ENCODE measurements around the gene IL1F10. TPM values are rescaled to one million over a fixed set of nuclear protein-coding genes. Genes with fewer than 3 reads are reported as not detected.

Gene IL1F10
- total and polyA plus RNA-seq, 10 of the 15 experiments (the other 5 are each of a cell fraction or from before 2014, with no cell fraction given): not detected

DNA sequence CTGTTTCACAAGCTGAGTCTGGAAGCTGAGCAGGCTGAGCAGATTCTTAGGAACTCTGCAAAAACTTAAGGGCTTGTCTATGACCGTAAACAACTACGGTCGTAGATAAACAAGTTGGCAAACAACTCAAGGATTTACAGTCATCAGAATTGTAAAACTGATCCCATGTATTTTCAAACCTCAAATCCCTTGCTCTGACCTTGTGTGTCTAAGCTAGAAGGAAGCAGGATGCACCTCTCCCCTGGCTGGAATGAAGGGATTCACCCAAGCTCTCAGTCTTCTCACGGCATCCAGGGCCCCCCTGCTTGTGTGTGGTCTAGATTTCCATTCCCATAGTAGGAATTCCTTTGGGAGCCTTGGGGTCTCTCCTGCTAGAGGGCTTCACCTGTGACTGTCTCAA lies 47.2 kb downstream of the IL1F10 start:
- intact Hi-C loops (cut with micrococcal nuclease; ENCODE audit: unreplicated experiment): no loop called here
- Histone ChIP-seq H2AFZ (ENCODE audit: control insufficient read depth, low read depth, low read length) (no peak overlapping the region), H4K20me1 (ENCODE audit: control insufficient read depth, insufficient read depth) (no peaks in the 10 kb centered on the region), H3K4me1 (ENCODE audit: control insufficient read depth, insufficient read depth, low read length) (peaks cover 13% of the 10 kb centered on the region), H3K4me2 (ENCODE audit: control insufficient read depth, insufficient read depth) (no peak overlapping the region), H3K9me3 (replicated peaks; ENCODE audit: control insufficient read depth, insufficient read depth, low read length) (no peaks in the 10 kb centered on the region), H3K9ac (ENCODE audit: control insufficient read depth, insufficient read depth, low read length) (no peak overlapping the region), H3K36me3 (ENCODE audit: control insufficient read depth in 2 of 2, insufficient read depth in 2 of 2, low read length in 1 of 2) (no peaks in the 10 kb centered on the region), H3K27ac (ENCODE audit: control insufficient read depth, insufficient read depth) (no peak overlapping the region), H3K27me3 (replicated peaks in 1 of 2; ENCODE audit: control insufficient read depth in 2 of 2, insufficient read depth in 2 of 2, low read length in 1 of 2) (no peaks in the 10 kb centered on the region), H3K4me3 (no peak overlapping the region), H3K79me2 (ENCODE audit: control insufficient read depth, insufficient read depth, low read length) (no peaks in the 10 kb centered on the region)
- POLR2A ChIA-PET: interaction anchor here (1.0 kb wide), 1 partner anchor 16 kb away, joined by 5 read pairs; no protein-coding TSS in a partner anchor
- FAIRE-seq (no peak), ATAC-seq (no peak), DNase-seq (ENCODE audit: low read depth, low spot score) (no peak)
- RAD21 ChIA-PET (ENCODE audit: unreplicated experiment): no interaction called here
- CTCF ChIA-PET: interaction anchor here (0.6 to 4.2 kb wide), 3 partner anchors 17 to 275 kb away, joined by 3 to 30 read pairs (median 4); no protein-coding TSS in a partner anchor
- in situ Hi-C loops (cut with MboI): no loop called here
- BruUV-seq (replicated peaks): no TSS peak
- WGBS (ENCODE audit: insufficient coverage, insufficient replicate concordance, low lambda C conversion rate, missing lambda C conversion rate): 100% methylated on average over 4 of the region's 4 CpGs
- SMC1A ChIA-PET (ENCODE audit: uncharacterized antibody, unreplicated experiment): interaction anchor here (2.9 kb wide), 1 partner anchor 21 kb away, joined by 14 read pairs; no protein-coding TSS in a partner anchor
- TF ChIP-seq, protein P1, sequence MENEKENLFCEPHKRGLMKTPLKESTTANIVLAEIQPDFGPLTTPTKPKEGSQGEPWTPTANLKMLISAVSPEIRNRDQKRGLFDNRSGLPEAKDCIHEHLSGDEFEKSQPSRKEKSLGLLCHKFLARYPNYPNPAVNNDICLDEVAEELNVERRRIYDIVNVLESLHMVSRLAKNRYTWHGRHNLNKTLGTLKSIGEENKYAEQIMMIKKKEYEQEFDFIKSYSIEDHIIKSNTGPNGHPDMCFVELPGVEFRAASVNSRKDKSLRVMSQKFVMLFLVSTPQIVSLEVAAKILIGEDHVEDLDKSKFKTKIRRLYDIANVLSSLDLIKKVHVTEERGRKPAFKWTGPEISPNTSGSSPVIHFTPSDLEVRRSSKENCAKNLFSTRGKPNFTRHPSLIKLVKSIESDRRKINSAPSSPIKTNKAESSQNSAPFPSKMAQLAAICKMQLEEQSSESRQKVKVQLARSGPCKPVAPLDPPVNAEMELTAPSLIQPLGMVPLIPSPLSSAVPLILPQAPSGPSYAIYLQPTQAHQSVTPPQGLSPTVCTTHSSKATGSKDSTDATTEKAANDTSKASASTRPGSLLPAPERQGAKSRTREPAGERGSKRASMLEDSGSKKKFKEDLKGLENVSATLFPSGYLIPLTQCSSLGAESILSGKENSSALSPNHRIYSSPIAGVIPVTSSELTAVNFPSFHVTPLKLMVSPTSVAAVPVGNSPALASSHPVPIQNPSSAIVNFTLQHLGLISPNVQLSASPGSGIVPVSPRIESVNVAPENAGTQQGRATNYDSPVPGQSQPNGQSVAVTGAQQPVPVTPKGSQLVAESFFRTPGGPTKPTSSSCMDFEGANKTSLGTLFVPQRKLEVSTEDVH (IDR thresholded peaks at IDR 0.05; ENCODE audit: low read depth, partially characterized antibody): no peak
- TF ChIP-seq, protein P2, sequence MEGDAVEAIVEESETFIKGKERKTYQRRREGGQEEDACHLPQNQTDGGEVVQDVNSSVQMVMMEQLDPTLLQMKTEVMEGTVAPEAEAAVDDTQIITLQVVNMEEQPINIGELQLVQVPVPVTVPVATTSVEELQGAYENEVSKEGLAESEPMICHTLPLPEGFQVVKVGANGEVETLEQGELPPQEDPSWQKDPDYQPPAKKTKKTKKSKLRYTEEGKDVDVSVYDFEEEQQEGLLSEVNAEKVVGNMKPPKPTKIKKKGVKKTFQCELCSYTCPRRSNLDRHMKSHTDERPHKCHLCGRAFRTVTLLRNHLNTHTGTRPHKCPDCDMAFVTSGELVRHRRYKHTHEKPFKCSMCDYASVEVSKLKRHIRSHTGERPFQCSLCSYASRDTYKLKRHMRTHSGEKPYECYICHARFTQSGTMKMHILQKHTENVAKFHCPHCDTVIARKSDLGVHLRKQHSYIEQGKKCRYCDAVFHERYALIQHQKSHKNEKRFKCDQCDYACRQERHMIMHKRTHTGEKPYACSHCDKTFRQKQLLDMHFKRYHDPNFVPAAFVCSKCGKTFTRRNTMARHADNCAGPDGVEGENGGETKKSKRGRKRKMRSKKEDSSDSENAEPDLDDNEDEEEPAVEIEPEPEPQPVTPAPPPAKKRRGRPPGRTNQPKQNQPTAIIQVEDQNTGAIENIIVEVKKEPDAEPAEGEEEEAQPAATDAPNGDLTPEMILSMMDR (IDR thresholded peaks at IDR 0.05 in 2 of 3, conservative IDR thresholded peaks at IDR 0.05 in 1 of 3; ENCODE audit: control insufficient read depth in 2 of 3, extremely low read depth in 1 of 3, insufficient read depth in 1 of 3, low read depth in 3 of 3, low read length in 3 of 3): no peak
- TF ChIP-seq ZNF384 (IDR thresholded peaks at IDR 0.05; ENCODE audit: borderline replicate concordance, low read depth, low read length) (no peak), CREB1 (IDR thresholded peaks at IDR 0.05; ENCODE audit: low read depth) (no peak), NFYA (IDR thresholded peaks at IDR 0.05; ENCODE audit: borderline replicate concordance, low read depth, low read length) (no peak), RAD51 (IDR thresholded peaks at IDR 0.05) (no peak), GATAD2B (conservative IDR thresholded peaks at IDR 0.05; ENCODE audit: low read depth) (no peak), TARDBP (IDR thresholded peaks at IDR 0.05; ENCODE audit: borderline replicate concordance) (no peak)
- TF ChIP-seq, protein P3, sequence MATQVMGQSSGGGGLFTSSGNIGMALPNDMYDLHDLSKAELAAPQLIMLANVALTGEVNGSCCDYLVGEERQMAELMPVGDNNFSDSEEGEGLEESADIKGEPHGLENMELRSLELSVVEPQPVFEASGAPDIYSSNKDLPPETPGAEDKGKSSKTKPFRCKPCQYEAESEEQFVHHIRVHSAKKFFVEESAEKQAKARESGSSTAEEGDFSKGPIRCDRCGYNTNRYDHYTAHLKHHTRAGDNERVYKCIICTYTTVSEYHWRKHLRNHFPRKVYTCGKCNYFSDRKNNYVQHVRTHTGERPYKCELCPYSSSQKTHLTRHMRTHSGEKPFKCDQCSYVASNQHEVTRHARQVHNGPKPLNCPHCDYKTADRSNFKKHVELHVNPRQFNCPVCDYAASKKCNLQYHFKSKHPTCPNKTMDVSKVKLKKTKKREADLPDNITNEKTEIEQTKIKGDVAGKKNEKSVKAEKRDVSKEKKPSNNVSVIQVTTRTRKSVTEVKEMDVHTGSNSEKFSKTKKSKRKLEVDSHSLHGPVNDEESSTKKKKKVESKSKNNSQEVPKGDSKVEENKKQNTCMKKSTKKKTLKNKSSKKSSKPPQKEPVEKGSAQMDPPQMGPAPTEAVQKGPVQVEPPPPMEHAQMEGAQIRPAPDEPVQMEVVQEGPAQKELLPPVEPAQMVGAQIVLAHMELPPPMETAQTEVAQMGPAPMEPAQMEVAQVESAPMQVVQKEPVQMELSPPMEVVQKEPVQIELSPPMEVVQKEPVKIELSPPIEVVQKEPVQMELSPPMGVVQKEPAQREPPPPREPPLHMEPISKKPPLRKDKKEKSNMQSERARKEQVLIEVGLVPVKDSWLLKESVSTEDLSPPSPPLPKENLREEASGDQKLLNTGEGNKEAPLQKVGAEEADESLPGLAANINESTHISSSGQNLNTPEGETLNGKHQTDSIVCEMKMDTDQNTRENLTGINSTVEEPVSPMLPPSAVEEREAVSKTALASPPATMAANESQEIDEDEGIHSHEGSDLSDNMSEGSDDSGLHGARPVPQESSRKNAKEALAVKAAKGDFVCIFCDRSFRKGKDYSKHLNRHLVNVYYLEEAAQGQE (IDR thresholded peaks at IDR 0.05; ENCODE audit: low read depth, low read length): no peak
- TF ChIP-seq, protein P4, sequence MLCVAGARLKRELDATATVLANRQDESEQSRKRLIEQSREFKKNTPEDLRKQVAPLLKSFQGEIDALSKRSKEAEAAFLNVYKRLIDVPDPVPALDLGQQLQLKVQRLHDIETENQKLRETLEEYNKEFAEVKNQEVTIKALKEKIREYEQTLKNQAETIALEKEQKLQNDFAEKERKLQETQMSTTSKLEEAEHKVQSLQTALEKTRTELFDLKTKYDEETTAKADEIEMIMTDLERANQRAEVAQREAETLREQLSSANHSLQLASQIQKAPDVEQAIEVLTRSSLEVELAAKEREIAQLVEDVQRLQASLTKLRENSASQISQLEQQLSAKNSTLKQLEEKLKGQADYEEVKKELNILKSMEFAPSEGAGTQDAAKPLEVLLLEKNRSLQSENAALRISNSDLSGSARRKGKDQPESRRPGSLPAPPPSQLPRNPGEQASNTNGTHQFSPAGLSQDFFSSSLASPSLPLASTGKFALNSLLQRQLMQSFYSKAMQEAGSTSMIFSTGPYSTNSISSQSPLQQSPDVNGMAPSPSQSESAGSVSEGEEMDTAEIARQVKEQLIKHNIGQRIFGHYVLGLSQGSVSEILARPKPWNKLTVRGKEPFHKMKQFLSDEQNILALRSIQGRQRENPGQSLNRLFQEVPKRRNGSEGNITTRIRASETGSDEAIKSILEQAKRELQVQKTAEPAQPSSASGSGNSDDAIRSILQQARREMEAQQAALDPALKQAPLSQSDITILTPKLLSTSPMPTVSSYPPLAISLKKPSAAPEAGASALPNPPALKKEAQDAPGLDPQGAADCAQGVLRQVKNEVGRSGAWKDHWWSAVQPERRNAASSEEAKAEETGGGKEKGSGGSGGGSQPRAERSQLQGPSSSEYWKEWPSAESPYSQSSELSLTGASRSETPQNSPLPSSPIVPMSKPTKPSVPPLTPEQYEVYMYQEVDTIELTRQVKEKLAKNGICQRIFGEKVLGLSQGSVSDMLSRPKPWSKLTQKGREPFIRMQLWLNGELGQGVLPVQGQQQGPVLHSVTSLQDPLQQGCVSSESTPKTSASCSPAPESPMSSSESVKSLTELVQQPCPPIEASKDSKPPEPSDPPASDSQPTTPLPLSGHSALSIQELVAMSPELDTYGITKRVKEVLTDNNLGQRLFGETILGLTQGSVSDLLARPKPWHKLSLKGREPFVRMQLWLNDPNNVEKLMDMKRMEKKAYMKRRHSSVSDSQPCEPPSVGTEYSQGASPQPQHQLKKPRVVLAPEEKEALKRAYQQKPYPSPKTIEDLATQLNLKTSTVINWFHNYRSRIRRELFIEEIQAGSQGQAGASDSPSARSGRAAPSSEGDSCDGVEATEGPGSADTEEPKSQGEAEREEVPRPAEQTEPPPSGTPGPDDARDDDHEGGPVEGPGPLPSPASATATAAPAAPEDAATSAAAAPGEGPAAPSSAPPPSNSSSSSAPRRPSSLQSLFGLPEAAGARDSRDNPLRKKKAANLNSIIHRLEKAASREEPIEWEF (IDR thresholded peaks at IDR 0.05; ENCODE audit: insufficient replicate concordance, low read depth, low read length): no peak
